Measurements from ENCODE around the gene CGREF1. TPM values are rescaled to one million over a fixed set of nuclear protein-coding genes. Genes with fewer than 3 reads are reported as not detected.

Gene CGREF1
- polyA plus RNA-seq, 6 donors from 2014 or later = not detected

DNA sequence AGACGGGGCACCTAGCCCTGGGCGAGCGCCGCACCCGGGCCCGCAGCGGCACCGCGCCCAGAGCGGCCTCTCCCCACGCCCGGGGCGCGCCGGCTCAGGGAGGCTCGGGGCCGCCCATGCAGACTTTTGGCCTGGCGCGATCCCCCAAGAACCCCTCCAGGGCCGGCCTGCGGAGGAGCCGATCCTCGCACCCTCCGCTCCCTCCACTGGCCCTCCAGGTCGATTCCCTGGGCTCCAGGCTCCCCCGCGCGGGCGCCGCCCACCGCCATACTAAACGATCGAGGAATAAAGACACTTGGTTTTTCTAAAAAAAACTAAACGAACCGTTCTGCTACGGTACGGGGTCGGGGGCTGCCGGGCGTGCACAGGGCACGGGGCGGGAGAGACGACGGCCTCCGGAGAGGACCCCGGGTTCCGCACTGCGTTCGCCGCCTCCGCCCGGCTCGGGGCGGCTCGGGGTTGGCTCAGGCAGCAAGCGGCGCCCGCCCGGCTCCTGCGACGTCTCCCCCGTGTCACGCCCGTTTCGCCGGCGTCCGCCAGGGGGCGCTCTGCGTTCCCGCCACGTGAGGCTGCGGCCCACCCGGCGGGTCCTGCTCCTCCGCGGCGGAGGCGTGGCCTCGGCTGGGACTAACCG, 32.7 kb downstream of the CGREF1 start:
- peak overlapping the region; percentile 81 to 92 (median 87) for H3K4me3 Mint-ChIP-seq
- H3K4me1 Mint-ChIP-seq = peaks cover 12 to 18% (median 16%) of the 10 kb centered on the region in 3 donors
- ATAC-seq (ENCODE audit: low read depth in 2 of 2) (peak; percentile 91 to 92), DNase-seq (peak; percentile 99)
- no peaks in the 10 kb centered on the region for H3K36me3 Mint-ChIP-seq
- no peaks in the 10 kb centered on the region for H3K9me3 Mint-ChIP-seq
- no peaks in the 10 kb centered on the region for H3K27me3 Mint-ChIP-seq
- H3K27ac Mint-ChIP-seq = peak overlapping the region; percentile 67 to 92 (median 84)

DNA sequence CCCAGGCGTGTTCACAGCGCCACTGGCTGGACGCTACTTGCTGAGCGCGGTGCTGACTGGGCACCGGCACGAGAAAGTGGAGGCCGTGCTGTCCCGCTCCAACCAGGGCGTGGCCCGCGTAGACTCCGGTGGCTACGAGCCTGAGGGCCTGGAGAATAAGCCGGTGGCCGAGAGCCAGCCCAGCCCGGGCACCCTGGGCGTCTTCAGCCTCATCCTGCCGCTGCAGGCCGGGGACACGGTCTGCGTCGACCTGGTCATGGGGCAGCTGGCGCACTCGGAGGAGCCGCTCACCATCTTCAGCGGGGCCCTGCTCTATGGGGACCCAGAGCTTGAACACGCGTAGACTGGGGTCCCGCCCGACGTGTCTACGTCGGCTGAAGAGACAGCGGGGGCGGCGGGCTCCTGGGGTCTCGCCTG, 33.2 kb downstream of the CGREF1 start:
- DNase-seq (no peak), ATAC-seq (ENCODE audit: low read depth in 2 of 2) (no peak)
- Mint-ChIP-seq H3K4me1 (peaks cover 18 to 23% (median 21%) of the 10 kb centered on the region in 3 donors), H3K27me3 (no peaks in the 10 kb centered on the region), H3K9me3 (no peaks in the 10 kb centered on the region), H3K4me3 (peak overlapping the region; percentile 72 to 90 (median 82)), H3K27ac (peak overlapping the region in 4 of 6 donors; percentile 38 to 79 (median 56)), H3K36me3 (no peaks in the 10 kb centered on the region)

DNA sequence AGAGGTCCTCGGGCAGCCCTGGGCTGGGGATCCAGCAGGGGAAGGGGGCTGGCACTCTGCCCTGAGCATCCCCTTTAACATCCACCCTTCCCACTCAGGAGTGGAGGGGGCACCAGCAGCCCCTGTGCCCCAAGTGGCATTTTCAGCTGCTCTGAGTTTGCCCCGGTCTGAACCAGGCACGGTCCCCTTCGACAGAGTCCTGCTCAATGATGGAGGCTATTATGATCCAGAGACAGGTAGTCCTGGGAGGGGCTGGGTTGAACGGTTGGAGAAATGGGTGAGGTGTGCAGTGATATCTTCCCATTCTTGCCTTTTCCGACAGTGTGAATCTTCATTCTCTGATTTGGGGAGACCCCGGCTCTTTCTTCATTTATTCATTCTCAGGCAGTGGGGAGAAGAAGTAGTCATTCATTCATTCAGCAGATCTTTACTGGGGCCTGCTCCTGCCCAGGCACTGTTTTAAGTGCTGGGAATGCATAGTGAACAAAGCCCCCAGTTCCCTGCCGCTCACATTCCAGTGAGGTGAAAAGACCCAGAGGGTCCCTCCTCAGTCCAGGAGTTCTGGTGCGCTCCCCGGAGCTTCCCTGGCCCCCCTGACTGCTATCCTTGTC, 33.8 kb downstream of the CGREF1 start:
- Mint-ChIP-seq H3K27ac (peak overlapping the region in 4 of 6 donors; percentile 39 to 73 (median 65)), H3K27me3 (peaks cover 0 to under 1% (median 0%) of the 10 kb centered on the region in 3 donors), H3K4me3 (peak overlapping the region; percentile 72 to 90 (median 82)), H3K4me1 (peaks cover 19 to 25% (median 23%) of the 10 kb centered on the region in 3 donors), H3K36me3 (no peaks in the 10 kb centered on the region), H3K9me3 (no peaks in the 10 kb centered on the region)
- ATAC-seq (ENCODE audit: low read depth in 2 of 2) (no peak), DNase-seq (no peak)

DNA sequence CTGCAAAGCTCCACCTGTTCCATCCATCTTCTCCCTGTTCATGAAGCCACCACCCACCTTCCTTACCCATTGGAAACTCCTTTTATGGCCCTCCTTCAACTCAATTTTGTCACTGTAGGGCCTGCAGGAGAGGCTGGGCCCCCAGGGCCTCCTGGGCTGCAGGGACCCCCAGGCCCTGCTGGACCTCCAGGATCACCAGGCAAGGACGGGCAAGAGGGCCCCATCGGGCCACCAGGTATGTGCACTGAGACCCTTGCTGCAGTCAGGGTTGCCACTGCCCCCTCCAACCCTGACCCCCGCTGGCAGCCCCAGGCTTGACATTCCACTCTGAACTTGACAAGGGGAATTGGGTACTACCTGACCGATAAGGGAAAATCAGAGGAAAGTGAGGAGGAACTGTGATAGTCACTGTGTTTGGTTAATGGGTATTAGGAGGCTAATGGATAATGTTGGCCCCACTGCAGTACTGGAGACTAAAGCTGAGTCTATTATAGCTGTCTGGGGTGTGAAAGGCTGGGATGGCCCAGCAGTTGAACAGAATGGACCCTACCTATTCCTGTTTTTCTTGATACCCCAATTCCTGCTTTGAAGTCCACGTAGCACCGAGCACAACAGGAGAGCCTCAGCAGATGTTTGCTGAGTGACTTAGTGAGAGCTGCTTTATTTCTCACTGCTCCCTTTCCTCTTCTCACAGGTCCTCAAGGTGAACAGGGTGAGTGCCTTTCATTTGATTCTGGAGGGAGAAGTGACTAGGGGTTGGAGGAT, 34.4 kb downstream of the CGREF1 start:
- no peak for ATAC-seq (ENCODE audit: low read depth in 2 of 2)
- Mint-ChIP-seq H3K4me1 (peaks cover 22 to 30% (median 23%) of the 10 kb centered on the region in 3 donors), H3K27ac (no peak overlapping the region), H3K4me3 (peak overlapping the region in 7 of 8 donors; percentile 27 to 90 (median 81)), H3K9me3 (no peaks in the 10 kb centered on the region), H3K36me3 (no peaks in the 10 kb centered on the region), H3K27me3 (peaks cover 0 to 6% (median 0%) of the 10 kb centered on the region in 3 donors)
- DNase-seq = no peak

DNA sequence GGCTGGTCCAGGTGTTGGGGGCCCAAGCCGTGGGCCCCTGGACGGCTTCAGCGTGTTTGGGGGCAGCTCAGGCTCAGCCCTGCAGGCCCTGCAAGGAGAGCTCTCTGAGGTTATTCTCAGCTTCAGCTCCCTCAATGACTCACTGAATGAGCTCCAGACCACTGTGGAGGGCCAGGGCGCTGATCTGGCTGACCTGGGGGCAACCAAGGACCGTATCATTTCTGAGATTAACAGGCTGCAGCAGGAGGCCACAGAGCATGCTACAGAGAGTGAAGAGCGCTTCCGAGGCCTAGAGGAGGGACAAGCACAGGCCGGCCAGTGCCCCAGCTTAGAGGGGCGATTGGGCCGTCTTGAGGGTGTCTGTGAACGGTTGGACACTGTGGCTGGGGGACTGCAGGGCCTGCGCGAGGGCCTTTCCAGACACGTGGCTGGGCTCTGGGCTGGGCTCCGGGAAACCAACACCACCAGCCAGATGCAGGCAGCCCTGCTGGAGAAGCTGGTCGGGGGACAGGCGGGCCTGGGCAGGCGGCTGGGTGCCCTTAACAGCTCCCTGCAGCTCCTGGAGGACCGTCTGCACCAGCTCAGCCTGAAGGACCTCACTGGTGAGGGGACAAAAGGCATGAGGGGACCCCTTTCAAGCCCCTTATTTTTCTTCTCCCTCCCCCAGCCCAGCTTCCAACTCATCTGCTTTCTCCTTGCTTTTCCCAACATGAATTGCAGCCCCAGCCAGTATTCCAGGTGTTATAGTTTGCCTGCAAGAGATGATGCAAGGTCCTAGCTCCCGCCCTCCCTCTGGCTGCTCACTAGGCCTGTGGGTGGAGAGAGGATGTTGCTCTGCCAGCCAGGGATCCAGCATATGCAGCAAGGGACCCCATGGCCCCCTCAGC, 35.3 kb downstream of the CGREF1 start:
- no peak for ATAC-seq (ENCODE audit: low read depth in 2 of 2)
- H3K4me3 Mint-ChIP-seq = peak overlapping the region in 2 of 8 donors; percentile 36 to 84

DNA sequence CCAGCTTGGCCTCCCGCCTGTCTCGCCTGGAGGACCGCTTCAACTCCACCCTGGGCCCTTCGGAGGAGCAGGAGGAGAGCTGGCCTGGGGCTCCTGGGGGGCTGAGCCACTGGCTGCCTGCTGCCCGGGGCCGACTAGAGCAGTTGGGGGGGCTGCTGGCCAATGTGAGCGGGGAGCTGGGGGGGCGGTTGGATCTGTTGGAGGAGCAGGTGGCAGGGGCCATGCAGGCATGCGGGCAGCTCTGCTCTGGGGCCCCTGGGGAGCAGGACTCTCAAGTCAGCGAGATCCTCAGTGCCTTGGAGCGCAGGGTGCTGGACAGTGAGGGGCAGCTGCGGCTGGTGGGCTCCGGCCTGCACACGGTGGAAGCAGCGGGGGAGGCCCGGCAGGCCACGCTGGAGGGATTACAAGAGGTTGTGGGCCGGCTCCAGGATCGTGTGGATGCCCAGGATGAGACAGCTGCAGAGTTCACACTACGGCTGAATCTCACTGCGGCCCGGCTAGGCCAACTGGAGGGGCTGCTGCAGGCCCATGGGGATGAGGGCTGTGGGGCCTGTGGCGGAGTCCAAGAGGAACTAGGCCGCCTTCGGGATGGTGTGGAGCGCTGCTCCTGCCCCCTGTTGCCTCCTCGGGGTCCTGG, 36.0 kb downstream of the CGREF1 start:
- H3K4me1 Mint-ChIP-seq = peaks cover 21 to 37% (median 27%) of the 10 kb centered on the region in 3 donors
- H3K27ac Mint-ChIP-seq = no peak overlapping the region
- H3K4me3 Mint-ChIP-seq = peak overlapping the region in 1 of 8 donors; percentile 29
- H3K36me3 Mint-ChIP-seq = no peaks in the 10 kb centered on the region
- DNase-seq (no peak), ATAC-seq (ENCODE audit: low read depth in 2 of 2) (no peak)
- peaks cover 0 to 12% (median 0%) of the 10 kb centered on the region in 3 donors for H3K27me3 Mint-ChIP-seq
- H3K9me3 Mint-ChIP-seq = no peaks in the 10 kb centered on the region

More for the DNA sequence above, 35.3 kb downstream of the CGREF1 start:
- peaks cover 0 to 8% (median 0%) of the 10 kb centered on the region in 3 donors for H3K27me3 Mint-ChIP-seq
- H3K36me3 Mint-ChIP-seq = no peaks in the 10 kb centered on the region
- peaks cover 23 to 30% (median 23%) of the 10 kb centered on the region in 3 donors for H3K4me1 Mint-ChIP-seq
- no peak for DNase-seq
- H3K9me3 Mint-ChIP-seq = no peaks in the 10 kb centered on the region
- peak overlapping the region in 1 of 6 donors; percentile 67 for H3K27ac Mint-ChIP-seq

DNA sequence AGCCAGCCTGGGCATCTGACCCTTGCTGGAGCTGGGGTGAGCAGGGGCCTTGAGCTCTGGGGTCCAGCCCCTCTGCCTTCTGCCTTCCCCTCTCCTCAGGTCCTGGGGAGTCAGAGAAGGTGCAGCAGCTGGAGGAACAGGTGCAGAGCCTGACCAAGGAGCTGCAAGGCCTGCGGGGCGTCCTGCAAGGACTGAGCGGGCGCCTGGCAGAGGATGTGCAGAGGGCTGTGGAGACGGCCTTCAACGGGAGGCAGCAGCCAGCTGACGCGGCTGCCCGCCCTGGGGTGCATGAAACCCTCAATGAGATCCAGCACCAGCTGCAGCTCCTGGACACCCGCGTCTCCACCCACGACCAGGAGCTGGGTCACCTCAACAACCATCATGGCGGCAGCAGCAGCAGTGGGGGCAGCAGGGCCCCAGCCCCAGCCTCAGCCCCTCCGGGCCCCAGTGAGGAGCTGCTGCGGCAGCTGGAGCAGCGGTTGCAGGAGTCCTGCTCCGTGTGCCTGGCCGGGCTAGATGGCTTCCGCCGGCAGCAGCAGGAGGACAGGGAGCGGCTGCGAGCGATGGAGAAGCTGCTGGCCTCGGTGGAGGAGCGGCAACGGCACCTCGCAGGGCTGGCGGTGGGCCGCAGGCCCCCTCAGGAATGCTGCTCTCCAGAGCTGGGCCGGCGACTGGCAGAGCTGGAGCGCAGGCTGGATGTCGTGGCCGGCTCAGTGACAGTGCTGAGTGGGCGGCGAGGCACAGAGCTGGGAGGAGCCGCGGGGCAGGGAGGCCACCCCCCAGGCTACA, 36.8 kb downstream of the CGREF1 start:
- H3K9me3 Mint-ChIP-seq = no peaks in the 10 kb centered on the region
- H3K4me3 Mint-ChIP-seq = peak overlapping the region in 3 of 8 donors; percentile 83 to 86 (median 84)
- no peak for DNase-seq
- H3K4me1 Mint-ChIP-seq = peaks cover 25 to 42% (median 33%) of the 10 kb centered on the region in 3 donors
- no peak for ATAC-seq (ENCODE audit: low read depth in 2 of 2)
- peak overlapping the region in 2 of 6 donors; percentile 93 to 95 for H3K27ac Mint-ChIP-seq
- no peaks in the 10 kb centered on the region for H3K36me3 Mint-ChIP-seq
- peaks cover 0 to 12% (median 0%) of the 10 kb centered on the region in 3 donors for H3K27me3 Mint-ChIP-seq

DNA sequence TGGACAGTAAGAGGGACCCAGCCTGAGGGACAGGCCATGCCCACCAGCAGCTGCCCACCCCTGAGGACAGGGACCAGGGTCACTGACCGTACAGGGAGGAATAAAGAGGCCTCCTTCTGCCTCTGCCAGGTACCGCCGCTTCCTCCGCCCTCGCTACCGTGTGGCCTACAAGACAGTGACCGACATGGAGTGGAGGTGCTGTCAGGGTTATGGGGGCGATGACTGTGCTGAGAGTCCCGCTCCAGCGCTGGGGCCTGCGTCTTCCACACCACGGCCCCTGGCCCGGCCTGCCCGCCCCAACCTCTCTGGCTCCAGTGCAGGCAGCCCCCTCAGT, 38.4 kb downstream of the CGREF1 start:
- Mint-ChIP-seq H3K27ac (peak overlapping the region in 2 of 6 donors; percentile 81 to 92), H3K4me3 (peak overlapping the region in 3 of 8 donors; percentile 54 to 86 (median 83)), H3K9me3 (no peaks in the 10 kb centered on the region), H3K36me3 (no peaks in the 10 kb centered on the region), H3K27me3 (peaks cover 0 to 12% (median 0%) of the 10 kb centered on the region in 3 donors), H3K4me1 (peaks cover 33 to 43% (median 38%) of the 10 kb centered on the region in 3 donors)
- no peak for DNase-seq
- ATAC-seq (ENCODE audit: low read depth in 2 of 2) = no peak

DNA sequence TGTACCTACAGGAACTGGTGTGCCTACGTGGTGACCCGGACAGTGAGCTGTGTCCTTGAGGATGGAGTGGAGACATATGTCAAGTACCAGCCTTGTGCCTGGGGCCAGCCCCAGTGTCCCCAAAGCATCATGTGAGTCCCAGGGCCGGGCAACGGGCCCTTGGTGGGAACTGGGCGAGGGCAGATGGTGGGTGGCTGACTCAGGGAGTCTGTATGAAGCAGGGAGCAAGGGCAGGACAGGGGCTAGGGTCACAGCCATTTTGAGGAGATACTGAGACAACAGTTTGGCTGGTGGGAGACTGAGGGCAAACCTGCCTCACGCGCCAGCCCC, 38.8 kb downstream of the CGREF1 start:
- Mint-ChIP-seq H3K27ac (peak overlapping the region in 3 of 6 donors; percentile 69 to 78 (median 72)), H3K9me3 (no peaks in the 10 kb centered on the region), H3K4me1 (peaks cover 34 to 48% (median 42%) of the 10 kb centered on the region in 3 donors), H3K27me3 (peaks cover 0 to 12% (median 0%) of the 10 kb centered on the region in 3 donors), H3K36me3 (no peaks in the 10 kb centered on the region), H3K4me3 (peak overlapping the region in 2 of 8 donors; percentile 37 to 50)
- DNase-seq = no peak
- no peak for ATAC-seq (ENCODE audit: low read depth in 2 of 2)

DNA sequence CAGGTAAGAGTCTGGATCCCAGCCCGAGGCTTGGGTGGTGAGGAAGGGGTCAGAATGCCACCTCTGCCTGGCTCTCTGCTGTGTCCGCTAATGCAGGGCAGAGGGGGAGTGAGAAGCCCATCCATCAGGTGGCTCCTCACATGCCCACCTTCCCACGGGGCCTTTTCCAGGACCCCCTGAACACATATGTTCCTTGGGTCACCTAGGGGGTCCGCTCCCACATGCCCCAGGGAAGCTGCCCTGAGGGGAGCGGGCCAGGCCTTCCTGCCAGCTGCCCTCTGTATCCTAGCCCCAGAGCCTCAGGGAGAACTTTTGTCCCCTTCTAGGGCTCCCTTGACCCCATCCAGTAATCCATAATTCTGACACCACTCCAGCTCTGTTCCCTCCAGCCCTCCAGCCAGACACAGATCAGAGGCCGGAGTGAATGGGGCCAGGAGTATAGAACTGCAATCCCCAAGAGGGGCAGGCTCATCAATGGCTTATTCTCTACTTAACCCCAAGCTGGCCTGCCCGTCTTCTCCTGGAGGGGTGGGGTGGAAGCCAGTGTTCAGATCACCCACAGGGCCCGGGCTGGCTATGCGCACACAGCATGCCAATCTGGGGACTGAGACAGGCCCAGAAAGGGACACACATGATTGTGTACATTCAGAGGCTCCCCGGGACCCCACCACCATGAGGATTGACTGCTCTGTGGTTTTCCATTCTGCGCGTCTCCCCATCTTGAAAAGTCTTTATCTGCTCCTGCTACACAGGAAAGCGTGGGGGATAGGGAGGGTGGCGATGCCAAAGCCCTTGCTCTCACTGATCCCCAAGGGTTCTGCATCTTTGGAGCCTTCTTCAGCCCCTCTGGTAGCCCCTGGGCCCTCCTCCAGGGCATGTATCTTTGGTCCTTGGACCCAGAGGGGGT, 39.4 kb downstream of the CGREF1 start:
- Mint-ChIP-seq H3K4me3 (peak overlapping the region in 1 of 8 donors; percentile 37), H3K27me3 (peaks cover 0 to 12% (median 0%) of the 10 kb centered on the region in 3 donors), H3K27ac (no peak overlapping the region), H3K36me3 (no peaks in the 10 kb centered on the region), H3K4me1 (peaks cover 40 to 54% (median 49%) of the 10 kb centered on the region in 3 donors), H3K9me3 (no peaks in the 10 kb centered on the region)
- DNase-seq = no peak
- ATAC-seq (ENCODE audit: low read depth in 2 of 2) = no peak
